ENCODE results near the gene MON1A.

MON1A gene

GRCh38 chr3:49911611-49912010 lies 18.0 kb downstream of the MON1A start:
- H2BK12ac ChIP-seq (ENCODE audit: low read length in 2 of 2) = no peak overlapping the region
- no peak overlapping the region for H2BK15ac ChIP-seq (ENCODE audit: low read depth, poor library complexity, severe bottlenecking)
- H3K27ac ChIP-seq (ENCODE audit: low read length, poor library complexity, severe bottlenecking) = no peak overlapping the region
- no peak for DNase-seq
- WGBS = 95% methylated on average over 15 of the region's 15 CpGs
- H3K27me3 ChIP-seq (ENCODE audit: control insufficient read depth in 1 of 2, insufficient read depth in 1 of 2, low read length in 2 of 2) = no peaks in the 10 kb centered on the region
- H3K36me3 ChIP-seq (ENCODE audit: control insufficient read depth in 1 of 2, insufficient read depth in 2 of 2, low read depth in 1 of 2, low read length in 2 of 2) = peaks cover 36 to 42% of the 10 kb centered on the region in 2 experiments
- H3K9ac ChIP-seq (ENCODE audit: low read length) = no peak overlapping the region
- no peak overlapping the region for H3K14ac ChIP-seq (ENCODE audit: low read length in 2 of 2)
- no peak overlapping the region for H3K4me2 ChIP-seq (ENCODE audit: low read length, poor library complexity, severe bottlenecking)
- H4K8ac ChIP-seq (ENCODE audit: low read length) = no peak overlapping the region
- no peak overlapping the region for H2BK5ac ChIP-seq (ENCODE audit: low read depth, low read length, poor library complexity, severe bottlenecking)
- no peak overlapping the region for H2AK5ac ChIP-seq (ENCODE audit: low read length, severe bottlenecking)
- H2AFZ ChIP-seq (ENCODE audit: low read depth, low read length) = no peak overlapping the region
- no peak overlapping the region for H3K18ac ChIP-seq (ENCODE audit: low read depth in 1 of 2, low read length in 2 of 2)
- no peak overlapping the region for H4K91ac ChIP-seq (ENCODE audit: low read length)
- no peak overlapping the region for H3K4me3 ChIP-seq (ENCODE audit: insufficient read depth in 1 of 2, low read depth in 1 of 2, low read length in 2 of 2)
- no peaks in the 10 kb centered on the region for H3K9me3 ChIP-seq (ENCODE audit: control insufficient read depth, low read length)
- H2BK120ac ChIP-seq (ENCODE audit: low read depth, low read length) = no peak overlapping the region
- H3K79me1 ChIP-seq (replicated peaks; ENCODE audit: low read length, poor library complexity, severe bottlenecking) = no peaks in the 10 kb centered on the region
- H3K4ac ChIP-seq (ENCODE audit: low read depth in 1 of 2, low read length in 2 of 2) = no peak overlapping the region
- H3K23ac ChIP-seq (ENCODE audit: low read length in 2 of 2) = no peak overlapping the region
- no peaks in the 10 kb centered on the region for H3K4me1 ChIP-seq (ENCODE audit: control insufficient read depth, insufficient read depth, low read depth, low read length)

GRCh38 chr3:49911124-49911420 lies 18.5 kb downstream of the MON1A start:
- Histone ChIP-seq H2BK120ac (ENCODE audit: low read depth, low read length) (no peak overlapping the region), H2BK5ac (ENCODE audit: low read depth, low read length, poor library complexity, severe bottlenecking) (no peak overlapping the region), H3K79me1 (replicated peaks; ENCODE audit: low read length, poor library complexity, severe bottlenecking) (no peaks in the 10 kb centered on the region), H3K27ac (ENCODE audit: low read length, poor library complexity, severe bottlenecking) (no peak overlapping the region), H2AFZ (ENCODE audit: low read depth, low read length) (no peak overlapping the region), H3K4me3 (ENCODE audit: insufficient read depth in 1 of 2, low read depth in 1 of 2, low read length in 2 of 2) (no peak overlapping the region), H4K8ac (ENCODE audit: low read length) (no peak overlapping the region), H3K18ac (ENCODE audit: low read depth in 1 of 2, low read length in 2 of 2) (no peak overlapping the region), H3K4ac (ENCODE audit: low read depth in 1 of 2, low read length in 2 of 2) (no peak overlapping the region), H3K4me1 (ENCODE audit: control insufficient read depth, insufficient read depth, low read depth, low read length) (peaks cover 3% of the 10 kb centered on the region), H2BK15ac (ENCODE audit: low read depth, poor library complexity, severe bottlenecking) (no peak overlapping the region), H3K9me3 (ENCODE audit: control insufficient read depth, low read length) (no peaks in the 10 kb centered on the region), H3K36me3 (ENCODE audit: control insufficient read depth in 1 of 2, insufficient read depth in 2 of 2, low read depth in 1 of 2, low read length in 2 of 2) (peaks cover 36 to 42% of the 10 kb centered on the region in 2 experiments), H2AK5ac (ENCODE audit: low read length, severe bottlenecking) (no peak overlapping the region), H3K9ac (ENCODE audit: low read length) (no peak overlapping the region), H3K14ac (ENCODE audit: low read length in 2 of 2) (no peak overlapping the region), H3K4me2 (ENCODE audit: low read length, poor library complexity, severe bottlenecking) (no peak overlapping the region), H4K91ac (ENCODE audit: low read length) (no peak overlapping the region), H2BK12ac (ENCODE audit: low read length in 2 of 2) (no peak overlapping the region), H3K27me3 (ENCODE audit: control insufficient read depth in 1 of 2, insufficient read depth in 1 of 2, low read length in 2 of 2) (no peaks in the 10 kb centered on the region), H3K23ac (ENCODE audit: low read length in 2 of 2) (no peak overlapping the region)
- 85% methylated on average over 2 of the region's 2 CpGs for WGBS
- no peak for DNase-seq

DNA sequence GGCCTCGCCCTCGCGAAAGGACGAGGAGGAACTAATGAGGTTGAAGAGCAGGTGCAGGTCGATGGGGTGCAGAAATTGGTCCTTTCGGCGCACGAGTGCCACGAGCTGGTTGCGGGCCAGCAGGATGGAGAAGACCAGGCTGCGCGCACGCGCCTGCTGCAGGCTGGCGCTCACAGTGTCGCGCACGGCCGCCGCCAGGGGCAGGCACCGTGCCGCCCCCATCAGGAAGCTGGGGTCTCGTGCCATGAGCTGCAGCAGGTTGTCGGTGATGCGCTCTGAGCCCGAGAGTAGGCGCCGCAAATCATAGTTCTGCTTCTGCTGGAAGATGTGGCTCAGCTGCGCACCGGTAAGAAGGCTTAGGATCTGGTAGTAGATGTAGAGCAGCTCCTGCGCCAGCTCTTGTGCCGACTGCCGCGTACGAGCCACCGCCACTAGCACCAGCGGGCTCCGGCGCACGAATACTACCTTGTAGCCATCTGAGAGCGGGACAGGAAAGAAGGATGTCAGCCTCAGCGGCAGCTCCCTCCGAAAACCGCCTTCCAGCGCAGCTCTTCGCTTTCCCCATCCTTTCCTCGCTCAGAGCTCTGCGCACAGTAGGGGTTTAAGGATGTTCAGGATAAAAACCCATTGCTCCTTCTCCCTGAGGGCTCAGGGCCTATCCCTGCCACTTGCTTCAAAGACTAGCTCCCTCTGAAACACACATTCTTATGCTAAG lies 19.0 kb downstream of the MON1A start:
- H3K18ac ChIP-seq (ENCODE audit: low read depth in 1 of 2, low read length in 2 of 2) = no peak overlapping the region
- no peak overlapping the region for H3K27ac ChIP-seq (ENCODE audit: low read length, poor library complexity, severe bottlenecking)
- no peak overlapping the region for H3K4ac ChIP-seq (ENCODE audit: low read depth in 1 of 2, low read length in 2 of 2)
- peak overlapping the region in 1 of 2 experiments; percentile 9 for H3K4me3 ChIP-seq (ENCODE audit: insufficient read depth in 1 of 2, low read depth in 1 of 2, low read length in 2 of 2)
- H2BK15ac ChIP-seq (ENCODE audit: low read depth, poor library complexity, severe bottlenecking) = no peak overlapping the region
- H3K9me3 ChIP-seq (ENCODE audit: control insufficient read depth, low read length) = no peaks in the 10 kb centered on the region
- H4K91ac ChIP-seq (ENCODE audit: low read length) = no peak overlapping the region
- no peak overlapping the region for H2BK5ac ChIP-seq (ENCODE audit: low read depth, low read length, poor library complexity, severe bottlenecking)
- no peak overlapping the region for H4K8ac ChIP-seq (ENCODE audit: low read length)
- DNase-seq = no peak
- no peaks in the 10 kb centered on the region for H3K27me3 ChIP-seq (ENCODE audit: control insufficient read depth in 1 of 2, insufficient read depth in 1 of 2, low read length in 2 of 2)
- H3K79me1 ChIP-seq (replicated peaks; ENCODE audit: low read length, poor library complexity, severe bottlenecking) = no peaks in the 10 kb centered on the region
- no peak overlapping the region for H2AK5ac ChIP-seq (ENCODE audit: low read length, severe bottlenecking)
- H3K36me3 ChIP-seq (ENCODE audit: control insufficient read depth in 1 of 2, insufficient read depth in 2 of 2, low read depth in 1 of 2, low read length in 2 of 2) = peaks cover 36 to 42% of the 10 kb centered on the region in 2 experiments
- peaks cover 6% of the 10 kb centered on the region for H3K4me1 ChIP-seq (ENCODE audit: control insufficient read depth, insufficient read depth, low read depth, low read length)
- H2BK120ac ChIP-seq (ENCODE audit: low read depth, low read length) = no peak overlapping the region
- no peak overlapping the region for H3K14ac ChIP-seq (ENCODE audit: low read length in 2 of 2)
- H3K23ac ChIP-seq (ENCODE audit: low read length in 2 of 2) = no peak overlapping the region
- no peak overlapping the region for H2BK12ac ChIP-seq (ENCODE audit: low read length in 2 of 2)
- H3K9ac ChIP-seq (ENCODE audit: low read length) = no peak overlapping the region
- H2AFZ ChIP-seq (ENCODE audit: low read depth, low read length) = no peak overlapping the region
- no peak overlapping the region for H3K4me2 ChIP-seq (ENCODE audit: low read length, poor library complexity, severe bottlenecking)
- 68% methylated on average over 48 of the region's 48 CpGs for WGBS

GRCh38 chr3:49908373-49909199 lies 21.0 kb downstream of the MON1A start:
- WGBS = 88% methylated on average over 13 of the region's 14 CpGs
- no peak overlapping the region for H3K23ac ChIP-seq (ENCODE audit: low read length in 2 of 2)
- H3K4me2 ChIP-seq (ENCODE audit: low read length, poor library complexity, severe bottlenecking) = no peak overlapping the region
- no peak overlapping the region for H4K91ac ChIP-seq (ENCODE audit: low read length)
- H3K9me3 ChIP-seq (ENCODE audit: control insufficient read depth, low read length) = no peaks in the 10 kb centered on the region
- H2BK15ac ChIP-seq (ENCODE audit: low read depth, poor library complexity, severe bottlenecking) = no peak overlapping the region
- no peak overlapping the region for H3K4ac ChIP-seq (ENCODE audit: low read depth in 1 of 2, low read length in 2 of 2)
- H2BK120ac ChIP-seq (ENCODE audit: low read depth, low read length) = no peak overlapping the region
- H3K14ac ChIP-seq (ENCODE audit: low read length in 2 of 2) = no peak overlapping the region
- no peak overlapping the region for H3K27ac ChIP-seq (ENCODE audit: low read length, poor library complexity, severe bottlenecking)
- H4K8ac ChIP-seq (ENCODE audit: low read length) = no peak overlapping the region
- no peak overlapping the region for H3K4me3 ChIP-seq (ENCODE audit: insufficient read depth in 1 of 2, low read depth in 1 of 2, low read length in 2 of 2)
- H3K27me3 ChIP-seq (ENCODE audit: control insufficient read depth in 1 of 2, insufficient read depth in 1 of 2, low read length in 2 of 2) = no peaks in the 10 kb centered on the region
- H2AFZ ChIP-seq (ENCODE audit: low read depth, low read length) = no peak overlapping the region
- peaks cover 11% of the 10 kb centered on the region for H3K4me1 ChIP-seq (ENCODE audit: control insufficient read depth, insufficient read depth, low read depth, low read length)
- peaks cover 36 to 42% of the 10 kb centered on the region in 2 experiments for H3K36me3 ChIP-seq (ENCODE audit: control insufficient read depth in 1 of 2, insufficient read depth in 2 of 2, low read depth in 1 of 2, low read length in 2 of 2)
- DNase-seq = no peak
- no peaks in the 10 kb centered on the region for H3K79me1 ChIP-seq (replicated peaks; ENCODE audit: low read length, poor library complexity, severe bottlenecking)
- H3K9ac ChIP-seq (ENCODE audit: low read length) = no peak overlapping the region
- H3K18ac ChIP-seq (ENCODE audit: low read depth in 1 of 2, low read length in 2 of 2) = no peak overlapping the region
- no peak overlapping the region for H2AK5ac ChIP-seq (ENCODE audit: low read length, severe bottlenecking)
- H2BK12ac ChIP-seq (ENCODE audit: low read length in 2 of 2) = no peak overlapping the region
- no peak overlapping the region for H2BK5ac ChIP-seq (ENCODE audit: low read depth, low read length, poor library complexity, severe bottlenecking)

Data from mesenchymal stem cell (in vitro differentiated cells and primary cell).